Fibroblast of the aortic adventitia (primary cell): ENCODE results near the gene CENPC. TPM values are rescaled to one million over a fixed set of nuclear protein-coding genes. Genes with fewer than 3 reads are reported as not detected.
A peak's percentile ranks its signal among the peaks of the same experiment; 100 is the strongest.
"Not testable (repeated sequence)": the region's sequence is repeated elsewhere in the genome, so short reads cannot be mapped to it uniquely, and the experiment has no call there.

Experiments
- DNase-seq: peaks from one replicate; pipeline ENCODE4 v3.0.0-alpha.2; 2010; ENCODE audit warnings: low read depth
- H3K4me3 ChIP-seq: 2 replicates; pipeline ENCODE4 v1.5.1; 2011; ENCODE audit warnings: low read depth, mild to moderate bottlenecking, control low read depth, low read length, moderate library complexity
- small RNA-seq: library from RNA; depleted of rRNA; stranded (forward); fragments of <200 nt; gene quantifications from one replicate; pipeline ENCODE3, GENCODE V24; 2012
- total RNA-seq: library from RNA; depleted of rRNA; stranded (reverse); fragments of >200 nt; gene quantifications from 2 replicates; pipeline ENCODE4 v1.2.3, GENCODE V29; 2012; ENCODE audit warnings: low replicate concordance
- TF ChIP-seq, protein P1 (sequence below): IDR thresholded peaks from 2 replicates; pipeline ENCODE4 v1.5.1; 2011; ENCODE audit warnings: mild to moderate bottlenecking, low read length, control low read depth, inconsistent platforms; ENCODE audit not compliant: insufficient read depth

The CENPC gene
- total RNA-seq, 1 donor, result 30.5 TPM

DNA sequence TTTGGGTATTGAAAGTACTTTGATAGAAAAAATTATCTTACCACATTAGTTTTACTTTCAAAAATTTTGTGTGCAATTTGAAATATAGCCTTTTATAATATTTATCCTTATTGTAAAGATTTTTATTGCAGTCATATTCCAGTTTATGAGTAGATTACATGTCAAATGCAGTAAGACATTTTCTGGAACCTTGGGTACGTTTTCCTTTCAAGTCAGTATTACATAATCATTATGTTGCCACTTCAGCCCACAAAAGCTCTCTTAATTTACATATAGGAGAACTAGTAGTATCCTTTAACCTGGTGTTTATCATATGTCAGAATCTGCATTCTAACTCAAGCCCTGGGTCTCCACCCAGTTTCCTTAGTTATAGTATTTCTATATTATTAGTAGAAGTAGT lies 98.5 kb downstream of the CENPC start:
- TF ChIP-seq, protein P1, sequence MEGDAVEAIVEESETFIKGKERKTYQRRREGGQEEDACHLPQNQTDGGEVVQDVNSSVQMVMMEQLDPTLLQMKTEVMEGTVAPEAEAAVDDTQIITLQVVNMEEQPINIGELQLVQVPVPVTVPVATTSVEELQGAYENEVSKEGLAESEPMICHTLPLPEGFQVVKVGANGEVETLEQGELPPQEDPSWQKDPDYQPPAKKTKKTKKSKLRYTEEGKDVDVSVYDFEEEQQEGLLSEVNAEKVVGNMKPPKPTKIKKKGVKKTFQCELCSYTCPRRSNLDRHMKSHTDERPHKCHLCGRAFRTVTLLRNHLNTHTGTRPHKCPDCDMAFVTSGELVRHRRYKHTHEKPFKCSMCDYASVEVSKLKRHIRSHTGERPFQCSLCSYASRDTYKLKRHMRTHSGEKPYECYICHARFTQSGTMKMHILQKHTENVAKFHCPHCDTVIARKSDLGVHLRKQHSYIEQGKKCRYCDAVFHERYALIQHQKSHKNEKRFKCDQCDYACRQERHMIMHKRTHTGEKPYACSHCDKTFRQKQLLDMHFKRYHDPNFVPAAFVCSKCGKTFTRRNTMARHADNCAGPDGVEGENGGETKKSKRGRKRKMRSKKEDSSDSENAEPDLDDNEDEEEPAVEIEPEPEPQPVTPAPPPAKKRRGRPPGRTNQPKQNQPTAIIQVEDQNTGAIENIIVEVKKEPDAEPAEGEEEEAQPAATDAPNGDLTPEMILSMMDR, result no peak
- H3K4me3 ChIP-seq, result no peak overlapping the region
- no peak for DNase-seq

GRCh38 chr4:67445881-67446280 lies 99.4 kb downstream of the CENPC start:
- not testable (repeated sequence) for H3K4me3 ChIP-seq, DNase-seq

- TF ChIP-seq, protein P1, result no peak
- no peak overlapping the region for H3K4me3 ChIP-seq
- no peak for DNase-seq
Measured at GRCh38 chr4:67438975-67439374, 106.3 kb downstream of the CENPC start.

DNA sequence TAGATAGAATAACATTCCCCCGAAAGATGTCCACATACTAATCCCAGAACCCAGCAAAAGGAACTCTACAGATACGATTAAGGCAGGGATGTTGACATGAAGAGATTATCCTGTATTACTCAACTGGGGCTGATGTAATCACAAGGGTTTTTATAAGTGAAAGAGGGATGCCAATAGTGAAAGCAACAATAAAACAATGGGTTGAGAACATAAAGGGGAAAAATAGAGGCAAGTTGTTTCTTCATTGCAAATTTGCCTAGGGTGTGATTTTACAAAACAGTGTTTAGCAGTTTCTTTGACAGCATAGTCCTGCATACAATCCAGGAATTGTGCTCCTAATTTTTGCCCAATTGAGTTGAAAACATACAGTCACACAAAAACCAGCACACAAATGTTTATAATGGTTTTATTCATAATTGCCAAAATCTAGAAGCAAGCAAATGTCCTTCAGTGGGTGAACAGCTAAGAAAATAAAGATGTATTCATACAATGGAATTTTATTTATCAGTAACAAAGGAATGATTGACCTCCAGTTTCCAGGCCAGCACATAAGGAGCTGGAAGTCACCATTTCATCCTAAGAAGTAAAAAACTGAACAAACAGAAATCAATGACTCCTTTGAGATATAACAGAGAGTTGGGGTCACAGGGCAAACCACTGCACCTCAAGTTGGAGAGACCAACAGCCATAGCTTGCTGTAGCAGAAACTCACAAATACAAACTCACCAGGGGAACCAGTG lies 107.2 kb downstream of the CENPC start:
- no peak overlapping the region for H3K4me3 ChIP-seq
- peak; percentile 87 for DNase-seq
- TF ChIP-seq, protein P1, result no peak

DNA sequence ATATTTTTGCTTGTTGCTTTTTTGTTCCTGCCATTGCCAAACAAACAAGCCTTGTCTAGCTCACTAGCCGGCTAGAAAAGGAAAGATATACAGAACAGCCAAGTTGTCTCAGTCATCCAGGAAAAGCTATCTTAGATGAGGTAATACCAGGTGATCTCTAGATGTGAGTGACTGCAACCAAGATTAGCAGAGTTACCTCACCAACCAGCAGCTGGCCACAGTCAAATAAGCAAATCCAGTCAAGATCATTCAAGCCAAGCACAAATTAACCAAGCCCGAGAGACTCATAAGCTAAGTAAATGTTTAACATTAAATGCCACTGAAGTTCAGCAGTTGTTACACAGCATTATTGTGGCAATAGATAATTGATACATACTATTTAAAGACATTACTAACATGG lies 108.6 kb downstream of the CENPC start:
- no peak overlapping the region for H3K4me3 ChIP-seq
- peak; percentile 7 for DNase-seq
- TF ChIP-seq, protein P1, result no peak

DNA sequence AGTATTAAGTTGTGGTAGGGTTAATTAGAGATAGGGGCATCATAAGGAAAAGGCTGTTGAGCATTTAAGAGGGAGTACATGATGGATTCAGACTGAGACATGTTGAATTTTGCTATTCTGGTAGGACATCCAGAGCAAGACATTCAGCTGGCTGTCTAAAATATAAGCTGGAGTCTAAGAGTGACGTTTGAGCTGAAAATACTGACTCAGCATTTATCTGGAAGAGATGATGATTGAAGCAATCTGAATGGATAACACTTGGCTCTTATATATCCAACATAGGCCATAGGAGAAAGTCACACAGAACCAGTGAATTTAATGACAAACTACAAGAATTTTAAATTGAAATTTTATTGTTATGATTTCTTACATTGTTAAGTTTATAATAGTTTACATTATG lies 114.3 kb downstream of the CENPC start:
- no peak for DNase-seq
- H3K4me3 ChIP-seq, result no peak overlapping the region
- TF ChIP-seq, protein P1, result no peak

GRCh38 chr4:67428819-67429218 lies 116.5 kb downstream of the CENPC start:
- DNase-seq, result no peak
- TF ChIP-seq, protein P1, result no peak
- H3K4me3 ChIP-seq, result no peak overlapping the region

Small RNA genes lying within 50 kb of the gene (small RNA-seq; reads per million reads assigned to genes)
- gene RNA5SP527 (not detected), gene RNU1-63P (not detected)

Other genes starting within 250 kb of the CENPC start
- not detected in 2 replicates for gene STAP1, start 13.2 kb upstream of the CENPC start, total RNA-seq
- gene UBA6, start 155.7 kb upstream of the CENPC start, total RNA-seq, result 25.6 and 138 TPM in 2 replicates
- not detected in 2 replicates for gene GNRHR, start 208.9 kb upstream of the CENPC start, total RNA-seq